Osteoblast (primary cell): ENCODE measurements around the gene ST6GALNAC3. TPM values are rescaled to one million over a fixed set of nuclear protein-coding genes. Genes with fewer than 3 reads are reported as not detected.

Source experiments
- DNase-seq: peaks from one replicate; pipeline ENCODE4 v3.0.0; 2011; ENCODE audit warnings: low spot score, mixed read lengths; ENCODE audit not compliant: insufficient read length; ENCODE audit errors: missing footprints
- H2AFZ ChIP-seq: 2 replicates; pipeline ENCODE4 v1.6.0; 2011; ENCODE audit warnings: mild to moderate bottlenecking, low read length
- H3K27ac ChIP-seq: 2 replicates; pipeline ENCODE4 v1.5.1; 2011; ENCODE audit warnings: mild to moderate bottlenecking, low read depth, low read length, moderate library complexity
- H3K27me3 ChIP-seq: 2 replicates; pipeline ENCODE4 v1.6.0; 2012; ENCODE audit warnings: mild to moderate bottlenecking, control low read depth, inconsistent platforms, low read length, moderate library complexity; ENCODE audit not compliant: insufficient read depth
- H3K36me3 ChIP-seq: 2 replicates; pipeline ENCODE4 v1.5.1; 2011; ENCODE audit warnings: mild to moderate bottlenecking, low read length, control low read depth, moderate library complexity; ENCODE audit not compliant: insufficient read depth
- H3K4me1 ChIP-seq: 2 replicates; pipeline ENCODE4 v1.5.1; 2011; ENCODE audit warnings: mild to moderate bottlenecking, low read length, control low read depth, moderate library complexity; ENCODE audit not compliant: insufficient read depth
- H3K4me2 ChIP-seq: 2 replicates; pipeline ENCODE4 v1.6.0; 2011; ENCODE audit warnings: mild to moderate bottlenecking, low read length; ENCODE audit not compliant: insufficient read depth
- H3K4me3 ChIP-seq: fragments of 200-600 bp; sonication (generic); 3 replicates; pipeline ENCODE4 v1.5.1; 2012; ENCODE audit warnings: mild to moderate bottlenecking, low read length, inconsistent platforms; ENCODE audit not compliant: insufficient read depth
- H3K79me2 ChIP-seq: 2 replicates; pipeline ENCODE4 v1.6.0; 2012; ENCODE audit warnings: mild to moderate bottlenecking, low read length, control low read depth, inconsistent platforms; ENCODE audit not compliant: insufficient read depth
- H3K9me3 ChIP-seq: 2 replicates; pipeline ENCODE4 v1.5.1; 2011; ENCODE audit warnings: low read depth, low read length, control low read depth
- H4K20me1 ChIP-seq: 2 replicates; pipeline ENCODE4 v1.6.0; 2012; ENCODE audit warnings: mild to moderate bottlenecking, low read length, control low read depth; ENCODE audit not compliant: insufficient read depth
- total RNA-seq: library from RNA; depleted of rRNA; stranded (reverse); fragments of >200 nt; gene quantifications from 2 replicates; pipeline ENCODE4 v1.2.3, GENCODE V29; 2012
- TF ChIP-seq, protein P1 (sequence below): IDR thresholded peaks from 2 replicates; pipeline ENCODE4 v1.5.1; 2011; ENCODE audit warnings: mild to moderate bottlenecking, low read depth, low read length, moderate library complexity; ENCODE audit errors: extremely low read depth

The ST6GALNAC3 gene
- total RNA-seq, 1 donor, result not detected

DNA sequence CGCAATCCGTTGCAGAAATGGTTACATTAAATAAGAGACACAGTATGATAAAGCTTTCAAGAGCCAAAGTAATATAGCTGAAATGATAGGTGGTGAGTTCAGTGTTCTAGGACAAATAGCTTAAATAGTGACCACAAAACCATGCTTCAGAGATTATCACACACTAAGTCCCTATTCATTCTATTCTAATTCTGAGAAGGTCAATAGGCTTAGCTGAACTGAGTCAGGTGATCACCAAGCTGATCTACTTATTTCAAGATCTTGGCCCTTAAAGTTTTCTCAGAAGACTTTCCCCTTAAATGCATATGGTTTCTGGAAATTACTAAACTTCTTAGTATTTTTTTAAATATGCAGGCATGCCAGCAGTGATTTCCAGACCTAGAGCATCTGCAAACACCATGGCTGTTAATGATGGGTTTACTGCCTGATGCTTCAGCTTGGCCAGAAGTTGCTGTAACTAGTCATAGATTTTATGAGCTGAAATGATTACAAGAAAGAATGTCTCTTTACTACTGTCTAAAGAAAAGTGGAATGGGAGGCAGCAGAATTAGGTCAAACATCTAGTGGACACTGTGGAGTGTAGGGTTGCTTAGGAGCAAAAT lies 242.9 kb downstream of the ST6GALNAC3 start:
- DNase-seq, result no peak
- no peak overlapping the region for H3K27ac ChIP-seq
- no peaks in the 10 kb centered on the region for H3K36me3 ChIP-seq
- no peak overlapping the region for H3K4me3 ChIP-seq
- no peaks in the 10 kb centered on the region for H3K9me3 ChIP-seq
- no peaks in the 10 kb centered on the region for H4K20me1 ChIP-seq
- no peak overlapping the region for H2AFZ ChIP-seq
- H3K4me2 ChIP-seq, result no peak overlapping the region
- no peaks in the 10 kb centered on the region for H3K27me3 ChIP-seq
- no peaks in the 10 kb centered on the region for H3K4me1 ChIP-seq
- TF ChIP-seq, protein P1, sequence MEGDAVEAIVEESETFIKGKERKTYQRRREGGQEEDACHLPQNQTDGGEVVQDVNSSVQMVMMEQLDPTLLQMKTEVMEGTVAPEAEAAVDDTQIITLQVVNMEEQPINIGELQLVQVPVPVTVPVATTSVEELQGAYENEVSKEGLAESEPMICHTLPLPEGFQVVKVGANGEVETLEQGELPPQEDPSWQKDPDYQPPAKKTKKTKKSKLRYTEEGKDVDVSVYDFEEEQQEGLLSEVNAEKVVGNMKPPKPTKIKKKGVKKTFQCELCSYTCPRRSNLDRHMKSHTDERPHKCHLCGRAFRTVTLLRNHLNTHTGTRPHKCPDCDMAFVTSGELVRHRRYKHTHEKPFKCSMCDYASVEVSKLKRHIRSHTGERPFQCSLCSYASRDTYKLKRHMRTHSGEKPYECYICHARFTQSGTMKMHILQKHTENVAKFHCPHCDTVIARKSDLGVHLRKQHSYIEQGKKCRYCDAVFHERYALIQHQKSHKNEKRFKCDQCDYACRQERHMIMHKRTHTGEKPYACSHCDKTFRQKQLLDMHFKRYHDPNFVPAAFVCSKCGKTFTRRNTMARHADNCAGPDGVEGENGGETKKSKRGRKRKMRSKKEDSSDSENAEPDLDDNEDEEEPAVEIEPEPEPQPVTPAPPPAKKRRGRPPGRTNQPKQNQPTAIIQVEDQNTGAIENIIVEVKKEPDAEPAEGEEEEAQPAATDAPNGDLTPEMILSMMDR, result no peak
- no peaks in the 10 kb centered on the region for H3K79me2 ChIP-seq

DNA sequence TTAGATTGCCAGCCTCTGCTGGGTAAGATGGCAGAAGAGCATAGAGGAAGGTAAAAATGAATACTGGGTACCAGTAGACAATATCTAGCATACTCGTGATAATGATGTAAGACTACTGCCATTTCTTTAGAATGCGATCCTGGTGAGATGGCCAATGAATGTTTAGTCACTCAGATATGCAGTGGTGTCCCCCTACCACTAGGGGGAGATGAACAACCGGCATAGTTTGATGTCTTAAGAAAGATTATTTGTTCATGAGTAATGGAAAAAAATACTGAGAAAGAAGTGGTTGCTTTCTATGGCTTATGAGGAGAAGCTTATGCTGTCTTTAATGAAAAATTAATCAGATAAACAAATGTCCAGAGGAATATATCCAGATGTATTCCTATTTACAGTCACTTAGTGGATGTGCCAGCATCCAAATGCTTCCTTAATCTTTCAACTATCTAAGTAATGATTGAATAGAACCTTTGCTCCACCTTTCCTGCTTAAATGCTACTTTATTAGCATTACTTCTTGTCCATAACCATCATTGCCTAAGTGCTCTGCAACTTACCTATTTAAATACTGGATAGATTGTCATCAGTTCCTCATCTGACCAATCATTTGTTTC lies 256.6 kb downstream of the ST6GALNAC3 start:
- Histone ChIP-seq H2AFZ (no peak overlapping the region), H3K4me2 (no peak overlapping the region), H4K20me1 (no peaks in the 10 kb centered on the region), H3K27ac (no peak overlapping the region), H3K4me1 (no peaks in the 10 kb centered on the region), H3K27me3 (no peaks in the 10 kb centered on the region), H3K79me2 (no peaks in the 10 kb centered on the region), H3K36me3 (no peaks in the 10 kb centered on the region), H3K9me3 (no peaks in the 10 kb centered on the region), H3K4me3 (no peak overlapping the region)
- DNase-seq, result no peak
- TF ChIP-seq, protein P1, result peak; percentile 95

DNA sequence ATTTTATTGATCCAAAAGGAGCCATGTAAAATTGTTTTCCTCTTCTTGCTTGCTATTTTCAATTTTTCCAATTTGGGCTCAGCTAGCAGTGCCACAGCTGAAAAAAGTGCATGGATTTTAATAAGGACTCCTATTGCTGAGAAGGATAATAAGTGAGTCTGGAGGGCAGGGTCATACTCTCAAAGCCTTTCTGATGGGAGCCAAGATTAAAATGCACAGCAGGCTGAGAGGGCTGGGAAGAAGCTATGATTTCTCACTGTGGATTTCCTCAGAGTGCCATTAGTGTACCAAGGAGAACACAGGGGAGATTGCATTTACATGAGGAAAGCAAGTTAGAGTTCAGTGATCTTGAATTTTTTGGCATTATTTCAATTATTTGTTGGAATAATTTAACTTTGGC lies 261.3 kb downstream of the ST6GALNAC3 start:
- Histone ChIP-seq H4K20me1 (no peaks in the 10 kb centered on the region), H2AFZ (no peak overlapping the region), H3K9me3 (no peaks in the 10 kb centered on the region), H3K79me2 (no peaks in the 10 kb centered on the region), H3K27ac (no peak overlapping the region), H3K4me2 (no peak overlapping the region), H3K36me3 (no peaks in the 10 kb centered on the region), H3K4me1 (peaks cover 3% of the 10 kb centered on the region), H3K4me3 (no peak overlapping the region), H3K27me3 (no peaks in the 10 kb centered on the region)
- TF ChIP-seq, protein P1, result no peak
- no peak for DNase-seq

DNA sequence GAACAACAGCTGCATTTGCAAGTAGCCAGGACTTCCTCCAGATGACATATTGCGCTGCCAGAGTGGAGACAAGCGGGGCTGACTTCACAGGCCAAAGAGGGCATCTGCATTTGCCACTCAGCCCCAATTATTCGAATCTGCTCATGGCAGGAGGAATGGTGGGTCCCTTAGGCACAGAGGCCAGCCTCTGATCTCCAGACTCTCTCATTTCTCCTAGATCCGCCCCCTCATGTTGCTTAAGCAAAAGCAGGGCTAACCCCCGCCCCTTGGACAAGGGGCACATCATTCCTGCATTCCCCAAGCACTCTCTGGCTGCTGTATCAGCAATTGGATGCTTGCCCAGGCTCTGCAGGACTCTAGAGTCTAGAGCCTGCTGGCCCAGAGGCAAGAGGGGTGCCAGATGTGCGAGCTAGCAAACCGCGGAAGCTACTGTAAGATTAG lies 262.4 kb downstream of the ST6GALNAC3 start:
- Histone ChIP-seq H2AFZ (no peak overlapping the region), H3K79me2 (no peaks in the 10 kb centered on the region), H3K36me3 (no peaks in the 10 kb centered on the region), H4K20me1 (no peaks in the 10 kb centered on the region), H3K4me1 (peaks cover 3% of the 10 kb centered on the region), H3K27me3 (no peaks in the 10 kb centered on the region), H3K4me3 (no peak overlapping the region), H3K9me3 (no peaks in the 10 kb centered on the region), H3K27ac (no peak overlapping the region), H3K4me2 (no peak overlapping the region)
- DNase-seq, result peak; percentile 11
- TF ChIP-seq, protein P1, result no peak
